GF-D8 (cell line): Measurements from ENCODE around the gene SLC9A6.

Experiments
- DNase-seq: peaks from one replicate; lab custom pipeline; 2025; lab: John Stamatoyannopoulos, UW

SLC9A6 gene

DNA sequence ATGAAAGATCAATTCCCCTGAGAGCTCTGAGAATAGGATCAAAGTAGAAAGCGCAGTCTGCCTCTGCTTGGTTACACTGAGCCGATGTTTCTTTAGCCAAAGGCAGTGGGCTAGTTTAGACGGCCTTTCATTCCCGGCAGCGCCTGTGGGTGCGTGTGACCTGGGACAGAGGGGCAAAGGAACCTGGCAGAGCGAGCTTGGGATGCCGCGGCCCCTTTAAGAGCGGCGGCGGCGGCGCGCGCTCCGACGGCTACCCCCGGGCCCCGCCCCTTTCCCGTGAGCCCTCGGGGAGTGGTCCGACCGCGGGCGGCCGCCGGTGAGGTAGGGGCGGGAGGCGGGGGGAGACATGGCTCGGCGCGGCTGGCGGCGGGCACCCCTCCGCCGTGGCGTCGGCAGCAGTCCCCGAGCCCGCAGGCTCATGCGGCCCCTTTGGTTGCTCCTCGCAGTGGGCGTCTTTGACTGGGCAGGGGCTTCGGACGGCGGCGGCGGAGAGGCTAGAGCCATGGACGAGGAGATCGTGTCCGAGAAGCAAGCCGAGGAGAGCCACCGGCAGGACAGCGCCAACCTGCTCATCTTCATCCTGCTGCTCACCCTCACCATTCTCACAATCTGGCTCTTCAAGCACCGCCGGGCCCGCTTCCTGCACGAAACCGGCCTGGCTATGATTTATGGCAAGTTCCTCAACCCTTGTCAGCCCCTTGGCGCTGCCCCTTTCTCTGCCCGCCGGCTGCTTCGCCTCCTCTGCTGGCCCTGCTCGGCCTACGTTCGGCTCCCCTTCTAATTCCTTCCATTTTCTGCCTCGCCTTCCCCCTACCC, at the start of gene SLC9A6:
SLC9A6 (plus strand) TSS at position 279 of the 816 bp plus-strand sequence; CDS start at position 503, 224 bp downstream.
- no peak for DNase-seq

DNA sequence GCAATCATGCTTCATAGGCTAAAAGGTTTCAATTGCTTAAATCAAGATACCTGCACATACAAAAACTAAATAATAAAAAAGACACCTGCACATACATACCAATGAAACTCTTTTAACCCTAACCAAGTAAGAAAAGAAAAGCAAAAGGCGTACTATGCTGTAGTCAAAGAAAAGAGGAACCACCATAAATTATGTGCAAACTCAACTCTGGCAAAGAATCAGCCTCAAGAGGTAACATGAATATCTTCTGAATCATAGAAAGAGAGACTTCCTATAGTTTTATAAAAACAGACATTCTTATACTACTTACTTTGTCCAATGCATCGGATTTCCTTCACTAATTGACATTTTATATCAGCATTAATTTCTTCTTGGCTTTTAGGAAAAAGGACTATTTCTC, 40.7 kb upstream of the SLC9A6 start:
- DNase-seq: no peak

DNA sequence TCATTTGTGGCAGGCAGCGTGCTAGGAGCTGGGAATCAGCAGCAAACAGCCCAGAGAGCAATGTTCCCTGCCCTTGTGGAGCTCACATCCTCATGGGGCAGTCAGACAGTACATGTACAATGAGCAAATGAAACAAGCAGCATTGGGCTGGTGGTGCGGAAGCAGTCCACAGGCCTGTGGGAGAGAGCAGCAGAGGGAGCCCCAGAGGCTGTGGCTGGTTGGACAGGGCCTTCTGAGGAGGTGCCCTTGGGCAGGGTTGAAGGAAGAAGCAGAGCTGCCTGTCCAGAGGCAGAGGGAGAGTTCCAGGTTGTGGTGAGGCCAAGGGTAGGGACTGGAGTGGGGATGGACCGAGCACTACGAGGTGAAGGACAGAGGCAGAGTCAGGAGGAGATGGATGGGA, 33.9 kb upstream of the SLC9A6 start:
- DNase-seq: no peak

DNA sequence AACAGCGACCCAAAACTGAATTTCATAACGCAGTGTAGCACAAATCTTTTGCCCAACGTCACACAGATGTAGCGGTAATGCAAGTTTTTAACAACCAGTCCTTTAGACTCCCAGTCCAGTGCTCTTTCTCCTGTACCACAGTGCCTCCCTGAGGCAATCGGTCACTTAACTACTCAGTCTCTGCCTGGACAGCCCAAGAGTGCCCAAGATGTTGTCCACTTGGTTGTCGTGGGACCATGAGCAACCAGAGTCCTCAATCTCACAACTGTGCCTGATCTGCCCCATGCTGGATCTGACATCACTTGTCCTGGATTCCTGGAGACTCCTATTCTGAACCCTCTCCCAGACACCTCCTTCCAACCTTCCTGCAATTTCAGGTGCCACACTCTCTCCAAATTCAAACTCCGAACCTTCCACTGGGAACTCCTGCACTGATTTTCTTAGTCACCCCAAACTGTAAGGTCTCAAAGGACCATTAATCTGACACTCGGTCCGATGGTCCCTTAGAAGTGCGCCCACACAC, 12.1 kb upstream of the SLC9A6 start:
- no peak for DNase-seq

DNA sequence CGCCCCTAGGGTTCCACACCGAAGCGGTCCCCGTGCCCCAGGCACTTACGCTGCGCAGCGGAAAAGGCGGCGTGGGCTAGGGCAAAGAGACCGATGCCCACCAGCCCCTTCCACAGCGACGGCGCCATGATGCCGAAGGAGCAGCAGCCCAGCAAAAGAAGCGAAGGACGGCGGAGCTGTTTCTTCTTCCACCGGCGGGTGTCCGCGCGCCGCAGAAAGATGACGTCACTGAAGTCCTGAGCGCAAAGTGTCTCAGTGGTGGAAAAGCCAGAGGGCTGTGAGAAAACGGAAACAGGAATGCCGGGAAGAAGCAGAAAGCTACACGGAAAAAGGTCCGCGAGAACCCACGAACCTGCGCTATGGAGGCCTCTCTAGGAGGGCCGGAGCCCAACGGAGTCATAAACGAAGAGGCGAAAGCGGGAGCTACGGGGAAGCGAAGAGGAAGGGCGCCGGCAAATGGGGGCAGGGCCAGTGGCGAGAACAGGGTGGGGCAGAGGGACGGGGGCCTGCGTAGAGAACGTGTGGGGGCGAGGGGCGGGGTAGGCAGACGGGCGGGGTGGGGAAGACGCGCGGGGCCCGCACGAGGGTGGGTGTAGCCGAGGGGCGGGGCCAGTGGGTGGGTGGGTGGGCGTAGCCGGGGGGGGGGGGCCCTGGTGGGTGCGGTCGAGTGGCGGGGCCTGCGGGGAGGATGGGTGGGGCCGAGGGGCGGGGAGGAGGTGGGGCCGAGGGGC, 11.5 kb upstream of the SLC9A6 start, which contains the start of gene MMGT1:
MMGT1 (minus strand) TSS at position 441 of the 731 bp plus-strand sequence; CDS start at position 128, 313 bp downstream.
- DNase-seq: peak; percentile 30

DNA sequence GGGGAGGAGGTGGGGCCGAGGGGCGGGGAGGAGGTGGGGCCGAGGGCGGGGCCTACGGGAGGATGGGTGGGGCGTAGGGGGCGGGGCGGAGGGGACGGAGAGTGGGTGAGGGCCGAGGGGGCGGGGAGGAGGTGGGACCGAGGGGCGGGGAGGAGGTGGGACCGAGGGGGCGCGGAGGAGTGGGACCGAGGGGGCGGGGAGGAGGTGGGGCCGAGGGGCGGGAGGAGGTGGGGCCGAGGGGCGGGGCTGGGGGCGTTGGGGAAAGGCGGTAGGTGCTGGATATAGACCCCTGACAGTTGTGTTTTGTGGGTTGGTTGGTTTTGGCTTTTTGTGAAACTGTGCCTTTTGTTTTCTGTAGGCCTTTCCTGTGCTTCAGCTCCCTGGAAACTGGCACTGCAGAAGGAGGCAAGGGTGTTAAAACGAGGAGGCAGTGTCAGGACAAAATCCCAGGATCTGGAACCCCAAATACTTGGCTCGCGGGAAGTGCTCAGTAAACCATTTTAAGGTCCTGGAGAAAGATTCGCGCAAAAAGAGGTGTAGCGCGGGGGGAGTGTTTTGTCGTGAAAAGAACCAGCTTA, 10.9 kb upstream of the SLC9A6 start:
- DNase-seq: no peak

DNA sequence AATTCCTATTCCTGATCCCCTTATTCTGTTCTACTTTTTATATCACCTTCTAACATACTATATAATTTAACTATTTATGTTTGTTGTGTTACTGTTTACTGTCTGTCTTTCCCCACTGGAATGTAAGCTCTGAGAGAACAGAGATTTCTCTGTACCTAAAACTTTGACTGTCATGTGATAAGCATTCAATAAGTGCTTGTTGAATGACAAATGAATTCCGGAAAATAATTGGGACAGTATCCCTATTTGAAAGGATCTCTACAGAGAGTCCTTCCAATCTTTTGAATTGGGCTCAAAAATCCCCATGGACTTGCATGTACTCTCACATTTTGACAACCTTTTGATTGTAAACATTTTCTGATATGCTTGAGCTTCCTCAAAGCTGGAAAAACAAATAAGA, 9.8 kb upstream of the SLC9A6 start:
- no peak for DNase-seq

DNA sequence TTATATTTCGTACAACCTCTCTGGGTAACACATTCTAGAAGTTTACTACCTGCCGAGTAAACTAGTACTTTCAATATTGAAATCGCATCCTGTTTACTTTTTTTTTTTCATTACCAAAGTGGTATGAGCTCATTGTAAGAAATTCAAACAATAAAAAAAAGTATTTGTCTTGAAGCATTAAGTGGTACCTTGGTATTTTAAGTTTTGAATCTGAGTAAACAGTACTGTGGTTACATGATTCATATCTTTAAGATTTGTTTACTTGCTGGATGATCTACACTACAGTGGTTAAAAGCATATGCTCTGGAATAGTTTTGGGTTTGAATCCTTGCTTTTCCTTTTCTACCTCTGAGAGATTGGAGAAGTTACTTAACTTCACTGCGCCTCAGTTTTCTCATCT, 7.6 kb upstream of the SLC9A6 start:
- no peak for DNase-seq

DNA sequence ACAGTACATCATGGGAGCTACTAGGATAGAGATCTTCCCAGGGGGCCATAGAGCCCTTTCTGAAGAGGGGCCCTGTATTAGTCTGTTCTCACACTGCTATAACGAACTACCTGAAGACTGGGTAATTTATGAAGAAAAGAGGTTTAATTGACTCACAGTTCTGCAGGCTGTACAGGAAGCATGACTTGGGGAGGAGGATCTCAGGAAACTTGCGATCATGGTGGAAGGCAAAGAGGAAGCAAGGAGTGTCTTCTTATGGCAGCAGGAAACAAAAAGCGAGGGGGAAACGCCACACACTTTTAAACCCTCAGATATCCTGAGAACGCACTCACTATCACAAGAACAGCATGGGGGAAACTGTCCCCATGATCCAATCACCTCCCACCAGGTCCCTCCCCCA, 4.2 kb upstream of the SLC9A6 start:
- no peak for DNase-seq

DNA sequence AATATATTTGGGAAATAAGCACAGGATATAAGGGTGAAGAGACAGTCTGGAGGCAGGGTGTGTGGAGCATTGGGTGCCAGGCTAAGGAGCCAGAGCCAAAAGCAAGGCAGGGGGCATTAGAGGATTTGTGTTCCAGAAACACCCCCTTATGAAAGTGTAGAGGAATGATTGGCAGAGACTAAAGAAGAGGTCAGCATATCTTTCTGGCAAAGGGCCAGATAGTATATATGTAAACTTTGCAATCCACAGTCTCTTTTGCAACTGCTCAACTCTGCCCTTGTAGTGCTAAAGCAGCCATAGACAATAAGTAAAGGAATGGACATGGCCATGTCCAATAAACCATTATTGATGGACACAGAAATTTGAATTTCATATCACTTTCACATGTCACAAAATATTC, 3.6 kb upstream of the SLC9A6 start:
- DNase-seq: no peak

DNA sequence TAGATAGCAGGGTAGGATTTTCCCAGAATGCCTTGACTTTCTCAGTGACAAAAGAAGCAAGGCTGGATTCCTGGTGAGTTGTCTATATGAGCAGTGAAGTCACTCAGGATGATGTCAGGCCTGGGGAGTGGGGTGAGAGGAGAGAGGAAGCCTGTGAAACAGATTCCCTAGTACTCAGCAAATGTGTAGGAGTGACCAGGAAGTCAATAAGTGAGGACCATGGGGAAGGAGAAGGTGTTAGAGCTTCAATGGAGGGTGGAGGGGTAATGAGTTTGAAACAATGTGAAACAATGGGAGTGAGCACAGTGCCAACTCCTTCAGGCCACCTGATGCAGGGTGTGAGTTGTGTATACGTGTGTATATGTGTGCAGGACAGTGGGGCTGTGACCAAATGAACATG, 2.4 kb upstream of the SLC9A6 start:
- no peak for DNase-seq

DNA sequence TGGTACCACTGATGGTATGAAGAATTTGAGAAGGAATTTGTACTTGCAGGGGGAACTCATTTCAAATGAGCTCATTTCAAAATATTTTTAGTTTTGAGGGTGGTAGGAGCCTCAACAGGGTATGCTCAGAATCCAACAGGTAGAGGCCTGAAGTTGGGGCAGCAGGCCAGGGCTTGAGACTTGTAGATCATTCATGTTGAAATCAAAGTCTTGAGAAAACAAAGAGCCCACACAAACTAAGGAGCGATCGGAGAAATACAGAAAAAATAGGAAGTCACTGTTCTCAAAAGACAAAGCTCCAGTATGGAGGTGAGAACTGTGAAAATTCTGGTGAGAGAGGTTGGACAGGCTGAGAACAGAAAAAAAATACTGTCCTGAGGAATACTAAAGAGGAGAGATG, 979 bp upstream of the SLC9A6 start:
- DNase-seq: no peak

DNA sequence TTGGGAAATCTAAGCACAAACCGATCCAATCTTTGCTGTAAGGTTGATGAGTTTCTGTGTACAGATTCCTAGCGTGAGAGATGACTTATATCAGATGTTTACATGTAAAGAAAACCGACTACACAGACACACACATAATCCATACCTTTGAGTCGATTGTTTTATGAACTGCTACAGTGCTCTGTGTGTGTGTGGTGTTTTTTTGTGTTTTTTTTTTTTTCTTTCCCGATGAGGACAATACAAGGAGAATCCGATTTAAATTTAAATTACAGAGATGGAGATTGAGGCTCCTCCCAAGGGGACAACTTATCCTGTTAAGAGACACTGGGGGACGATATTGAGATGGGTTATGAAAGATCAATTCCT, 461 bp upstream of the SLC9A6 start:
- DNase-seq: no peak

DNA sequence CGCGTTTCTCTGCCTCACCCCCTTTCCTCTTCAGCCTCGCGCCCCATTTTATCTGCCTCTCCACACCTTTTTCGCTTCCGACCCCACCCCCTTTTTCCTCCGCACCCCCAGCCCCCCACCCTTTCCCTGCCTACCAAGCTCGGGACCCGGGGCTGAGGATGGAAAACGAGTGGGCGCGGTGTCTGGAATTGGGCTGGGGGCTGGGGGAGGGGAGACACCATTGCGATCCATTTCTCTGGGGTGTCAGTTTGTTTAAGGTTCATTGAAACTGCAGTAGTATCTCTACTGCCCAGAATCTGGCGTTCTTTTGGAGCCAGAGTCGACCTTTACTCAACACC, 707 bp downstream of the SLC9A6 start:
- no peak for DNase-seq

DNA sequence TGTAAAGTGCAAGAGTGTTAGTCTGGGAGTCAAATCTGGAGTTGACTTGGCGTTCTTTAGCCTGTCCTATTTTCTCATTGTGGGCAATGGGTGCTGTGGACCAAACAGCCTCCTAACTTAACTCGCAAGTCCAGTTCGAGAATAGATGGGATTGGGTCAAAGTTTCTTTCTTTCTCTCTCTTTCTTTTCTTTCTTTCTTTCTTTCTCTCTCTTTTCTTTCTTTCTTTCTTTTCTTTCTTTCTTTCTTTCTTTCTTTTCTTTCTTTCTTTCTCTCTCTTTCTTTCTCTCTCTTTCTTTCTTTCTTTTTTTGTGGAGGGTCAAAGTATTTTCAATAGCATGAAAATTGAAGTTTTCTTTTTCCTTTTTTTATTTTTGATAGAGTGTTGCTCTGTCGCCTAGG, 3.0 kb downstream of the SLC9A6 start:
- no peak for DNase-seq

DNA sequence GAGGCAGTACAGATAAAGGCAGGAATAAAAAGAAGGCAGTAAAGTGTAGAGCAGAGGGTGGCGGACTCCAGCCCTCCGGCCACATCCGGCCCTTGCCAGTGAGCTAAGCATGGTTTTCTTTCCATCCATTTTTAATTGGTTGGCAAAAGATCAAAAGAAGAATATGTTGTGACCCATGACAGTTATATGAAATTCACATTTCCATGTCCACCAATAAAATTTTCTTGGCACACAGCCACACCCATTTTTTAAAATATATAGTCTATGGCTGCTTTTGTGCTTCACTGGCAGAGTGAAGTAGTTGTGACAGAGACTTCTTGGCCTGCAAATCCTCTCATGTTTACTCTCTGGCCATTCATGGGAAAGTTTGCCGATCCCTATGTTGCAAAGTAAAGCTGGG, 29.8 kb downstream of the SLC9A6 start:
- no peak for DNase-seq

DNA sequence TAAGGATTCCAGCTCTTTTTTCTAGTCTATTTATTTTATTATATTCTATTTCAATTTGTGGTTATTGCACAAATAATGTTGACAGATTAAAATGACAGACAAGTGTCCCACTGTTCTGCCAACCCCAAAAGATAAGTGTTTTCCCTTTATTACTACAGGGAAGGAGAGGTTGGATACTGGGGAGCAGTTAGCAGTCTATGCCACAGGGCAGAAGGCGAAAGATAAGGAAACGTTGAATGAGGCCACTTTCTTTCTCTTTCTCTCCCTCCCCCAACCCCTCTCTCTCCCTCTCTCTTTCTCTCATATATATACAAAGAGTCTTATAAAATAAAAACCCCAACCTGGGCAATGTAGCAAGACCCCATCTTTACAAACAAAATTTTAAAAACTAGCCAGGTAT, 31.6 kb downstream of the SLC9A6 start:
- no peak for DNase-seq

DNA sequence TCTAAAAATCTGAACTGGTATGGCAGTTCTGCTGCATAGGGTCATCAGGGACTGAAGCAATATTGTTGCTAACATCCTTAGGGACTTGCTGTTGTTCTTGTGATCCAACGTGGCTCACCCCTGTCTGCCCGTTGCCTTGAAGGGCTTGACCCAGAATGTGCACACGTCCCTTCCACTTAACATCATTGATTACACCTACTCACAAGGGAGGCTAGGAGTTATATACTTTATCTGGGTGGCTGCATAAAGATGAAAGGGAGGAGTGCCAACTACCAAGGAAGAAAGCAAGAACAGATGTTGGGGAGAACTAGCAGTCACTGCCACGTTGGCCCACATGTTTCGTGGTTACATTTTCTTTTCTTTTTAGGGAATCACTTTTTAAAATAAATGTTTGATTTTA, 34.0 kb downstream of the SLC9A6 start:
- DNase-seq: no peak

DNA sequence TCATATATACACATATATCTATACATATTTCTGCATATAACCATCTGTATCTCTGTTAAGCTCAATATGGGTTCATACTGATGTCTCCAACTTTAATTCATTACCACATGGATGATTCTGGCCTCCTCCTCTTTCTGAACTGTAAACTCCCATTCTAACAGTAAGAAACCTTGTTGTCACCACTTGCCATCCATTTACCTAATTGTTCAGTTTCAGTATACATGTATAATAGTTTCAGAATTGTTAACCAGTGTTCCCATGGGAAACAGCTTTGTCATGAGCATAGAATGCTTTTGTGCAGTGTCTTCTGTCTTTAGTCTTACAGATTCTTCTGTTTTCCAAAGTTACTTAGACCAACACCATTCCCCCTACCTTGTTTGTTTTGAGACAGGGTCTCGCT, 35.9 kb downstream of the SLC9A6 start:
- DNase-seq: no peak

DNA sequence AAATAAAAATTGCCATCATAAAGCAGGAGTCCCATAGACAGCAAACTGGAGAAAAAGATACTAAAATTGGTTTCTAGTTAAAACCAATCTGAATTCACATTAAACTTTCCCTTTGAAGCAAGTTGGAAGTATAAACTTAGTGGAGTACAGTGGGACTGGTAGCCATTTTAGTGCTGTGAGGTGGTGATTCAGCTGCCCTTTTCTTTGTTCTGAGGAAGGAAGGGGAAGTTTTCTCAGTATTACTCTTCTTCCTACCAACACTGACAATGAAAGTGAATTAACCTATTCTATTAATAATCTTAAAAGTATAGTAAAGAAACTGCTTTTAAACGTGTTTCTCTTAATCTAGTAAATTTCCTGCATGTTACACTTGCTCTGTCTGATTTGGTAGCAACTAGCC, 36.7 kb downstream of the SLC9A6 start:
- no peak for DNase-seq

DNA sequence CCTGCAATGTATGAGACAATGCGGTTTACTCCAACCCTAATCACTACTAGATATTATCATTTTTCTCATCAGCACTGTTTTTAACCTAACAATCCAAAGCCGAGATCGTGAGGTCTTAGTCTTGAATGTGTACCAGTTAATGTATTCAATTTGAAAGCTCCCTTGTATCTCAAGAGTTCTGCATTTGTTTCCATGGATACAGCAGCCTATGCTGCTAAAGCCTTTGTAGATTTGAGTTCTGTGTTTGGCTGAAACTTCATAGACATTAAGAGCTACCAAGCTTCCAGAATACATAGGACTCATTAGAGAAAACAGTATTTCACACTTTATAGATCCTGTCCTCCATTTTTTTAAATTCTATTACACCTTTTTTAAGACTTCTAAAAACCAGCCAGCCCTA, 39.9 kb downstream of the SLC9A6 start:
- no peak for DNase-seq

DNA sequence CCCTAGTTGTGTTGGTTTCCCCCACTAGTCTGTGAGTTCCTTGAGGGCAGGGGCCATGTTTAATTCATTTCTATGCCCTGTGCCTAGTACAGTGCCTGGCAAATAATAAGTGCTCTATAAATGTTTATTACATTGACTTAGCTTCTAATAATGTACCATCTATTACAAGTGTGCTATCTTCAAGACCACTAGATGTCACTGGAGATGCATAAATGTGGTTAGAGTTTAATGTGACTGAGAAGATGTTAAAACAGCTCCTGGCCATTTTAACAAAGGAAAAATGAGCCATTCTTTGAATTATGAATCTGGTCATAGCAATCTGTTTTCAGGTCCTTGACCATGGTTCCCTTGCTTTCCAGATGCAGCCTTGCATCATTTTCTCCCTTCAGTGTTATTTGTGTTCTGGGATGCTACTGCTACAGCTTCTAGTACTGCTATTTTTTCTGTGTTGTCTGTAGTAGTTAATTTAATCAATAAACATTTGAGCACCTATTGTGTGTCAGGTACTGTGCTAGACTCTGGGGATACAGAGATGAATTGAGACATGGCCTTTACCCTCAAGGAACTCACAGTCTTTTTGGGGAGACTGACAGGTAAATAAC, 43.2 kb downstream of the SLC9A6 start:
- peak; percentile 5 for DNase-seq

DNA sequence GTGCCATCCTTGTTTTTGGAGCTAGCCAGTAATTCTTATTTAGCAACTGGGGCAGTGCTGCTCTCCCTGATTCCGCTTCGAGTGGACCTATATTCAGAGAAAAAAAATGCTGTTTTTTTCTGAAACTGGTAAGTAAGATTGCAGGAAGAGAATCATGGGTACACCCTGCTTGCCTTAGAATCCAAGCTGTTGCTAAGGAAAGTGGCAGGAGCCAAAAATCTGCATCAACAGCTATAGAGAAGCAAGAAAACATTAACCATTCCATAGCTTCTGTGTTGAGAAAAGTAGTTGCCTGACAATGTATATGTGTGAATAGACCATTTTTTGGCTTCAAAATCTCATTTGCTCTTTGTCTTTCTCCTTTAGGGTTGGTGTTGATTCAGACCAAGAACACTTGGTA, 44.5 kb downstream of the SLC9A6 start:
- DNase-seq: no peak
